ENCODE measurements around the gene ALDH5A1. TPM values are rescaled to one million over a fixed set of nuclear protein-coding genes. Genes with fewer than 3 reads are reported as not detected.

Gene ALDH5A1
- total RNA-seq (10 to 100 TPM; 18.8 to 20.7 TPM), polyA plus RNA-seq (10 to 100 TPM; 14.0 to 24.8 (median 15.8) TPM), total RNA-seq (17.2 to 43.9 (median 30.8) reads per million in 6 experiments)

DNA sequence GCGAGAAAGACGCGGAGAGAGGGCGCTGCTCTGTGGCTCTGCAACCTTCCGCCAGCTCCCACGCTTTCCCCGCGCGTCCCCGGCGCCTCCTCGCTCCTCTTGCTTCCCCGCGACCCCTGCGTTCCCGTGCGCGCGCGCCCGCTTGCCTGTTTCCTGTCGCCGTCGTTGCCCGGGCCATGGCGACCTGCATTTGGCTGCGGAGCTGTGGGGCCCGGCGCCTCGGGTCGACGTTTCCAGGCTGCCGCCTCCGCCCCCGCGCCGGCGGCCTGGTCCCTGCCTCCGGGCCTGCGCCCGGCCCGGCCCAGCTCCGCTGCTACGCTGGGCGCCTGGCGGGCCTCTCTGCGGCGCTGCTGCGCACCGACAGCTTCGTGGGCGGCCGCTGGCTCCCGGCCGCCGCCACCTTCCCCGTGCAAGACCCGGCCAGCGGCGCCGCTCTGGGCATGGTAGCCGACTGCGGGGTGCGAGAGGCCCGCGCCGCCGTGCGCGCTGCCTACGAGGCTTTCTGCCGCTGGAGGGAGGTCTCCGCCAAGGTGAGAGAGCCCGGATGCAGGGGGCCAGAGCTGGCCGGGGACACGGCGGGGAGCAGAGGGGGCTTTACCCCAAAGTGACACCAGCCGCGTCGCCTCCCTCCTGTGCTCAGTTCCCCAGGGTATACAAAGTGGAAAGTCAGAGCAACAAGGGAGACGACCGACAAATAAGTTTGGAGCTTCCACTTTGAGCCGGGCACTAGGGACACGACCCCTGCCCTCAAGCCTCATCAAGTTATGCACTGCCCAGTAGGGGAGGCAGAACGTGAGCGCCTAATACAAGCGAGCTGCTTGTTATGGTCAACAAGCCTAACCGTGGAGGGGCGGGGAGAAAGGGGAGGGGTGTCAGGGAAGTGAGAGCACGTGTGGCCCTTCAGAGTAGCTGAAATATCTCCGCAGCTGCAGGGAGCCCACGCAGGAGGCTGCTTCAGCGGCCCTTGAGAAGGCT lies at the start of gene ALDH5A1:
ALDH5A1 (plus strand) TSS at position 149 of the 975 bp plus-strand sequence; CDS start at position 177, 28 bp downstream.
- Mint-ChIP-seq H3K4me3 (peak within 1 kb of the TSS; percentile 83 to 94 (median 90)), H3K36me3 (peaks cover 7 to 18% (median 12%) of the 10 kb centered on the region in 3 donors), H3K27ac (peak within 1 kb of the TSS; percentile 80 to 94 (median 87)), H3K4me1 (peaks cover 19 to 54% (median 41%) of the 10 kb centered on the region in 4 donors), H3K27me3 (no peaks in the 10 kb centered on the region), H3K9me3 (peaks cover 0 to 10% (median 0%) of the 10 kb centered on the region in 9 donors)
- DNase-seq = peak; percentile 68 to 92 (median 81)
- ATAC-seq = peak; percentile 79 to 81
- POLR2A ChIA-PET = interaction anchor here (0.6 to 2.0 kb wide), 13 partner anchors 17 to 946 kb away, joined by 3 to 10 read pairs (median 4); partner anchors contain the start of genes ACOT13, C6orf62 and TDP2

- Mint-ChIP-seq H3K4me3 (no peak overlapping the region), H3K36me3 (peaks cover 0 to 4% (median 0%) of the 10 kb centered on the region in 3 donors), H3K4me1 (no peaks in the 10 kb centered on the region), H3K27me3 (no peaks in the 10 kb centered on the region), H3K9me3 (no peaks in the 10 kb centered on the region), H3K27ac (no peak overlapping the region)
- ATAC-seq = no peak
- POLR2A ChIA-PET = interaction anchor here (0.6 kb wide), 1 partner anchor 145 kb away, joined by 5 read pairs; no protein-coding TSS in a partner anchor
- no peak for DNase-seq
These were observed 49.1 kb upstream of the ALDH5A1 start for GRCh38 chr6:24445704-24446103.

GRCh38 chr6:24446670-24447069 lies 48.1 kb upstream of the ALDH5A1 start:
- Mint-ChIP-seq H3K27me3 (no peaks in the 10 kb centered on the region), H3K27ac (no peak overlapping the region), H3K9me3 (no peaks in the 10 kb centered on the region)

GRCh38 chr6:24448396-24448795 lies 46.4 kb upstream of the ALDH5A1 start:
- Mint-ChIP-seq H3K4me1 (peaks cover 0 to 5% (median under 1%) of the 10 kb centered on the region in 4 donors), H3K36me3 (peaks cover 0 to 4% (median 0%) of the 10 kb centered on the region in 3 donors), H3K27ac (no peak overlapping the region), H3K4me3 (no peak overlapping the region), H3K27me3 (no peaks in the 10 kb centered on the region), H3K9me3 (no peaks in the 10 kb centered on the region)
- POLR2A ChIA-PET = no interaction called here
- ATAC-seq = no peak
- no peak for DNase-seq

More at GRCh38 chr6:24446670-24447069, 48.1 kb upstream of the ALDH5A1 start:
- ATAC-seq = no peak
- Mint-ChIP-seq H3K4me1 (peaks cover 0 to under 1% (median 0%) of the 10 kb centered on the region in 4 donors), H3K4me3 (no peak overlapping the region), H3K36me3 (peaks cover 0 to 4% (median 0%) of the 10 kb centered on the region in 3 donors)
- no peak for DNase-seq
- POLR2A ChIA-PET = no interaction called here

GRCh38 chr6:24448828-24449525 lies 45.8 kb upstream of the ALDH5A1 start:
- H3K27ac Mint-ChIP-seq = peak overlapping the region in 1 of 10 donors; percentile 27
- no peaks in the 10 kb centered on the region for H3K9me3 Mint-ChIP-seq
- H3K4me3 Mint-ChIP-seq = no peak overlapping the region
- DNase-seq (no peak), ATAC-seq (no peak)
- peaks cover 0 to 4% (median 0%) of the 10 kb centered on the region in 3 donors for H3K36me3 Mint-ChIP-seq
- peaks cover 0 to 5% (median under 1%) of the 10 kb centered on the region in 4 donors for H3K4me1 Mint-ChIP-seq
- no peaks in the 10 kb centered on the region for H3K27me3 Mint-ChIP-seq
- POLR2A ChIA-PET = no interaction called here

GRCh38 chr6:24451581-24452388 lies 43.0 kb upstream of the ALDH5A1 start:
- no peak for DNase-seq
- no peak for ATAC-seq
- peaks cover 0 to 2% (median 0%) of the 10 kb centered on the region in 3 donors for H3K36me3 Mint-ChIP-seq
- peaks cover 0 to 5% (median under 1%) of the 10 kb centered on the region in 4 donors for H3K4me1 Mint-ChIP-seq
- no peak overlapping the region for H3K4me3 Mint-ChIP-seq
- peak overlapping the region in 1 of 10 donors; percentile 14 for H3K27ac Mint-ChIP-seq
- H3K9me3 Mint-ChIP-seq = no peaks in the 10 kb centered on the region
- no peaks in the 10 kb centered on the region for H3K27me3 Mint-ChIP-seq
- POLR2A ChIA-PET = no interaction called here

DNA sequence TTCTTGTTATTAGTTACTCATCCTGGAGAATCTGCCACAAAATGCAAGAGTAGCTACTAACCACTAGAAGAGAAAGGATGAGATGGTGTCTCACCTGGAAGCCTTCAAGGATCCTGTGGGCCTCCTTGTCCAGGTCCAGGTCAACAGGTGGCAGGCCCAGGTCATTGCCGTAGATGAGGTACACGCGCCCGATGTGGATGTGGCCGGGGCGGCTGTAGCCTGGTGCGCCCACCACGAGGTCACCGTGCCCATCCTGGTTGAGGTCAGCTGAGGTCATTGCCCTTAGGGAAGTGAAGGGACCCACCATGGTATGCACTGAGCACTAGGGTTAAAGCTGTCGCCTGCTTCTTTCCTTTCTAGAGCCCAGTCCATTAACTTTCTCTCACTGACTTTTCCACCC lies 40.8 kb upstream of the ALDH5A1 start:
- ATAC-seq (no peak), DNase-seq (no peak)
- Mint-ChIP-seq H3K27me3 (no peaks in the 10 kb centered on the region), H3K9me3 (no peaks in the 10 kb centered on the region), H3K4me3 (no peak overlapping the region), H3K27ac (no peak overlapping the region), H3K36me3 (peaks cover 0 to 2% (median 0%) of the 10 kb centered on the region in 3 donors), H3K4me1 (peaks cover 0 to 5% (median under 1%) of the 10 kb centered on the region in 4 donors)
- POLR2A ChIA-PET = no interaction called here

DNA sequence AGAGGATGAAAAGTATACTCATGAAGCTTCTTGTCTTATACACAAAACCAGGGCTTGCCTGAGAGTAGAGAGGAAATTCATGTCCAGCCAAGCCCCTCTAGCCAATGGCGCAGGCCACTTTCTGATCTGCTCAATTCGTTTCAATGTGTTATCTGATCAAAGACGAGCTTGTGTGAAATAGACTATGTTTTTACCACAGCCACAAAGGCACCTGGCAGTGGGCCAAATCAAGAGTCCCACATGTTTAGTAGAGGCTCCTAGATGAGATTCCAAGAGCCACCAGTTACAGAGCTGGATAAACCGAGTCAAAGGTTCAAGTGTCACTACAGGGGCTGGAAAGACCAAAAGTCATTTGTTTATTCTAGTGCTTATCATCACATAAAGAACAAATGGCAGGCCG lies 40.3 kb upstream of the ALDH5A1 start:
- peaks cover 0 to 2% (median under 1%) of the 10 kb centered on the region in 3 donors for H3K36me3 Mint-ChIP-seq
- peaks cover 0 to 5% (median under 1%) of the 10 kb centered on the region in 4 donors for H3K4me1 Mint-ChIP-seq
- DNase-seq (no peak), ATAC-seq (no peak)
- H3K9me3 Mint-ChIP-seq = no peaks in the 10 kb centered on the region
- no peak overlapping the region for H3K4me3 Mint-ChIP-seq
- POLR2A ChIA-PET = no interaction called here
- H3K27ac Mint-ChIP-seq = no peak overlapping the region
- H3K27me3 Mint-ChIP-seq = no peaks in the 10 kb centered on the region

GRCh38 chr6:24455061-24455460 lies 39.7 kb upstream of the ALDH5A1 start:
- H3K9me3 Mint-ChIP-seq = no peaks in the 10 kb centered on the region
- peaks cover 0 to 4% (median 2%) of the 10 kb centered on the region in 3 donors for H3K36me3 Mint-ChIP-seq
- no peaks in the 10 kb centered on the region for H3K27me3 Mint-ChIP-seq
- peaks cover 0 to 5% (median under 1%) of the 10 kb centered on the region in 4 donors for H3K4me1 Mint-ChIP-seq
- no peak for DNase-seq
- H3K4me3 Mint-ChIP-seq = no peak overlapping the region
- no peak for ATAC-seq
- POLR2A ChIA-PET = no interaction called here
- H3K27ac Mint-ChIP-seq = no peak overlapping the region

DNA sequence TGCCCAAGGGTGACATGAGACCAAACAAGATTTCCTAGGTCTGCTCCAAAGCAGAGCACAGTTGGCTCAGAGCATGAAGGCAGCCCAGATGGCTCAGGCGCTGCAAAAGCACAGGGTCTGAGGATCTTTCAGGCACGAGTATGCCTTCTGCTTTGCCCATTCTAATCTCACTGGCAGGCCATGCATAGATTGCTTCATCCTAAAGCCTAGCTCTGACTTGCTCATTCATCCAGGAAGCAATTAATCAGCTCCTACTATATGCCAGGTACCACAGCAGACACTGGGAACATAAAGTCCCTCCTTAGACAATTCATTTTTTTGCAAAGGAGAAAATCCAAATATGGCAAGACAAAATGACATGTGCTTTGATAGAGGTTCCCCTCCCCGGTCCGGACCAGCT lies 36.6 kb upstream of the ALDH5A1 start:
- POLR2A ChIA-PET = no interaction called here
- DNase-seq = no peak
- no peaks in the 10 kb centered on the region for H3K4me1 Mint-ChIP-seq
- H3K27me3 Mint-ChIP-seq = peaks cover 0 to 2% (median 0%) of the 10 kb centered on the region in 5 donors
- H3K27ac Mint-ChIP-seq = no peak overlapping the region
- H3K36me3 Mint-ChIP-seq = peaks cover 0 to 4% (median 4%) of the 10 kb centered on the region in 3 donors
- no peaks in the 10 kb centered on the region for H3K9me3 Mint-ChIP-seq
- H3K4me3 Mint-ChIP-seq = no peak overlapping the region
- ATAC-seq = no peak

- POLR2A ChIA-PET = no interaction called here
- Mint-ChIP-seq H3K36me3 (peaks cover 0 to 4% (median 4%) of the 10 kb centered on the region in 3 donors), H3K4me3 (no peak overlapping the region)
These were observed 35.8 kb upstream of the ALDH5A1 start for GRCh38 chr6:24458941-24459340.

DNA sequence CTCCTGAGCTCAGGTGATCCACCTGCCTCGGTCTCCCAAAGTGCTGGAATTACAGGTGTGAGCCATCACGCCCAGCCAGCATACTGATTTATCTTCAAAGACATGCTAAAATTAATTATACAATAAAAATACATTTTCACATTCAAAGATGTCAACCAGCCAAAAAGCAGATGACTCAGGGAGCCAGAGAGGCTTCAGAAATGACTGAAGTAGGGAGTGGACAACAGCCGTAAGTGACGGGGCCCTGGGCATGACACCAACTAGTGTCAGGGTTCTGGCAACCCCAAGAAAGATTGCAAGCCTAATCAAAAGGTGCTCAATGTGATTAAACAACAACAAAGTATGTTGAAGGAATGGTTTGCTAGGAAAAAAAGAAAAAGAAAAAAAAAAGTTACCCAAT lies 33.8 kb upstream of the ALDH5A1 start:
- Mint-ChIP-seq H3K27ac (no peak overlapping the region), H3K27me3 (peaks cover 0 to 2% (median 0%) of the 10 kb centered on the region in 5 donors)
- no peak for ATAC-seq

More at GRCh38 chr6:24458941-24459340, 35.8 kb upstream of the ALDH5A1 start:
- Mint-ChIP-seq H3K9me3 (no peaks in the 10 kb centered on the region), H3K27me3 (peaks cover 0 to 2% (median 0%) of the 10 kb centered on the region in 5 donors), H3K4me1 (no peaks in the 10 kb centered on the region), H3K27ac (no peak overlapping the region)
- ATAC-seq (no peak), DNase-seq (no peak)

More for the DNA sequence above, 33.8 kb upstream of the ALDH5A1 start:
- DNase-seq = no peak
- Mint-ChIP-seq H3K36me3 (peaks cover 0 to 5% (median 4%) of the 10 kb centered on the region in 3 donors), H3K4me1 (no peaks in the 10 kb centered on the region), H3K4me3 (no peak overlapping the region), H3K9me3 (no peaks in the 10 kb centered on the region)
- POLR2A ChIA-PET = no interaction called here

Measured in naive thymus-derived CD8-positive, alpha-beta T cell (primary cell).